Glomerular visceral epithelial cell (primary cell): ENCODE measurements around the gene CALCB.

Experiments
- DNase-seq: peaks from one replicate; pipeline ENCODE4 v3.0.0-alpha.2; 2016; ENCODE audit errors: extremely low spot score

CALCB gene

GRCh38 chr11:15074206-15075161, 1.1 kb downstream of the CALCB start:
- DNase-seq: peak; percentile 63

GRCh38 chr11:15075162-15075526, 1.8 kb downstream of the CALCB start:
- DNase-seq: no peak

GRCh38 chr11:15091175-15091574, 17.8 kb downstream of the CALCB start:
- DNase-seq: no peak

GRCh38 chr11:15091625-15092024, 18.2 kb downstream of the CALCB start:
- no peak for DNase-seq

GRCh38 chr11:15093432-15093831, 20.0 kb downstream of the CALCB start:
- no peak for DNase-seq

- no peak for DNase-seq
Observed at GRCh38 chr11:15095736-15096228, 22.4 kb downstream of the CALCB start.

GRCh38 chr11:15097411-15097810, 24.0 kb downstream of the CALCB start:
- DNase-seq: no peak

- DNase-seq: no peak
Observed at GRCh38 chr11:15099267-15099666, 25.9 kb downstream of the CALCB start.

- DNase-seq: peak; percentile 66
Observed at GRCh38 chr11:15101072-15101709, 27.8 kb downstream of the CALCB start.

- no peak for DNase-seq
Observed at GRCh38 chr11:15104166-15104565, 30.8 kb downstream of the CALCB start.

GRCh38 chr11:15106201-15106965, 33.0 kb downstream of the CALCB start:
- DNase-seq: peak; percentile 27

GRCh38 chr11:15107730-15108515, 34.5 kb downstream of the CALCB start:
- DNase-seq: no peak

GRCh38 chr11:15108592-15109130, 35.3 kb downstream of the CALCB start:
- no peak for DNase-seq

GRCh38 chr11:15109602-15110001, 36.2 kb downstream of the CALCB start:
- DNase-seq: no peak

GRCh38 chr11:15111215-15111614, 37.8 kb downstream of the CALCB start:
- no peak for DNase-seq

GRCh38 chr11:15112131-15112541, 38.7 kb downstream of the CALCB start:
- no peak for DNase-seq

GRCh38 chr11:15113381-15113780, 40.0 kb downstream of the CALCB start:
- peak; percentile 56 for DNase-seq

GRCh38 chr11:15114501-15115475, 41.4 kb downstream of the CALCB start, which contains the start of gene INSC:
TSS of gene INSC (plus strand) at chr11:15114923. CDS start at chr11:15149175, 34,252 bp downstream.
- DNase-seq: no peak

- no peak for DNase-seq
Observed at GRCh38 chr11:15115686-15116085, 42.3 kb downstream of the CALCB start.

GRCh38 chr11:15117751-15118150, 44.4 kb downstream of the CALCB start:
- DNase-seq: no peak
